HT-29 (cell line): Measurements from ENCODE around the gene FOXP1. TPM values are rescaled to one million over a fixed set of nuclear protein-coding genes. Genes with fewer than 3 reads are reported as not detected.
"Not testable (repeated sequence)": the region's sequence is repeated elsewhere in the genome, so short reads cannot be mapped to it uniquely, and the experiment has no call there.

Experiments used
- DNase-seq: peaks from one replicate; pipeline ENCODE4 v3.0.0-alpha.2; 2015; ENCODE audit warnings: low spot score
- total RNA-seq: library from RNA; depleted of rRNA; stranded (reverse); fragments of >200 nt; shearing (Covaris generic); gene quantifications from 2 replicates; pipeline ENCODE4 v1.2.3, GENCODE V29; 2014

Gene FOXP1
- total RNA-seq, 1 experiment from 2014 or later = 31.0 TPM

DNA sequence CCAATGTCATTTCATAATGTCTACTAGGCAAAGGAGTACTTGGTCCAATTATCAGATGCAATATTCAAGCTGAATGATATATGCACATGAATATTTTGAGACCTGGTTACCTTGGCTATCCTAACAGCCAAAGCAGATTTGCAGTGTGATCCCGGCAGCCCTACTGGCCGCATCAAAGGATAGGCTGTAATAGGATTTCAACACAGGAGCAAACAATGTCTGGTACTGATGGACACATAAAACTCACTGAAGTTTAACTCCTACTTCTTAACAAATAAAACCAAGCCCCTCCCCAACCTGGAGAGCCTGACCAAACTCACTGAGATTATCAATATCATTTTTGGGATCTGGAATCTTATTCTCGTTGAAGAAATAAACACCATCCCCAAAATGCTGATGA, 130.2 kb downstream of the FOXP1 start:
- no peak for DNase-seq

DNA sequence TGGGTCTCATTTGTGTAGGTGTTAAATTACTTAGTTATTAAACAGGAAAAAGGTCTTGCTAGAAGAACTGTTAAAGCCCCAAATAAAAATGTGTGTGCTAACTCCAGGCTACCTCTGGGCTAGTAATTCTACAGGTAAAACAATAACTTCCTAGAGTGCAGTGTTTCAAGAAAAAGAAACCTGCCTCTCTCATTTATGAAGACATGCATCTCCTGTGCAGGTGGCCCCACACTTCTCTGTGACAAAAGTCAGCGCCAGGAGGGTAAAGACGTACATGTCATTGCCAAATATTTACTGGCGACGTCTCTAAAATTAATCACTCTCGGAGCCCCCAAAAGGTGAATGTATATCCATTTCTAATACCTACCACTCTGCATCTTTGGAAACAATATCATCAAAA, 131.7 kb downstream of the FOXP1 start:
- DNase-seq = no peak

DNA sequence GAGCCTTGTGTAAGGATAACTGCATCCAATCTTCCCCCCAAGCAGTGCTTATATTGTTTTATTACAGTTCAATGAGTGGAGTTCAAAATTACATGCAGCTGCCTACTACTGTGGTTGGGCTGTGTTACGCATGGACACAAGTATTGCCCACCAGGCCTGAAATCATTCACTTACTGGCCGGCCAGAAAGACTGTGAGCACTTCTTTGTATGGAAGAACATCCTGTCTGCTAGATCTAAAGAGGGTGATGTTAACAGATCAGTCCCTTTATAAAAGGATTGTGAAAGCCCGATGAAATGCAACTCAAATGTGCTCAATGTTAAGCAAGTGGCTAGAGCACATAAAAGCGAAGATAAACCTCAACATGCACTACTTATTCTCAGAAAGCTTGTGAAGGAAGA, 132.5 kb downstream of the FOXP1 start:
- no peak for DNase-seq

DNA sequence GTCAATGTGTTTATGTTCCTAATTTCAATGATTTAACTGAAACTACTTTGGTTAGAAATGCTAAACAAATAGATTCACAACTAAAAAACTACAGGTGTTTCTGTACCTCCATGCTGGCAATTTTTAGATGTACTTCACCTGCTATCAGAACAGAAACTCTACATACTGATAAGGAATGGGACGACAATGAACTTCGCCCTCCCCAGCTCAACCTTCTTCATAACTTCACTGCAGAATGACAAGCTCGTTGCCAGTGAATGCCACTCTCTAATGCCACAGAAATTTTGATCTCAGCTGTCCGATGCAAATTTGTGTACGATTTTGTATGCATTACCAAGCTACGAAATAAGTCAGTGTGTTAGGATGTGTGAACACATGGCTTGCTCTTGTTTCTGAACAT, 133.4 kb downstream of the FOXP1 start:
- no peak for DNase-seq

DNA sequence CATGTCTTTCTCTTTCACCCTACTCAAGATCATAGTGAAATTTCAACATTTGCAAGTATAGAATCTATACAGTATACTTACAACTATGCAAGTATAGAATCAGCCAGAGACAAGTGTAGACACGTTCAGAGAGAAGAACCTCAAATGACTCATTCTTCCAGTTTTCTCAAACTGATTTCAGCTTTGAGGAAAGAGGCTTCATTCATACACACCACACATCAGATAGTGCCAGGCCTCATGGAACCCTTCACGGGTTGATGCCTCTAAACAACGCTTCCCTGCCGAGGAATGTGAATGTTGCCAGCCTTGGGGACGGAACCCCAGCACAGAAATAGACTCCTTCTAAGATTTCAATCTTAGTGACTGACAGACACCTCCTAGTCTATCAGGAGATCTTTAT, 135.7 kb downstream of the FOXP1 start:
- DNase-seq = no peak

DNA sequence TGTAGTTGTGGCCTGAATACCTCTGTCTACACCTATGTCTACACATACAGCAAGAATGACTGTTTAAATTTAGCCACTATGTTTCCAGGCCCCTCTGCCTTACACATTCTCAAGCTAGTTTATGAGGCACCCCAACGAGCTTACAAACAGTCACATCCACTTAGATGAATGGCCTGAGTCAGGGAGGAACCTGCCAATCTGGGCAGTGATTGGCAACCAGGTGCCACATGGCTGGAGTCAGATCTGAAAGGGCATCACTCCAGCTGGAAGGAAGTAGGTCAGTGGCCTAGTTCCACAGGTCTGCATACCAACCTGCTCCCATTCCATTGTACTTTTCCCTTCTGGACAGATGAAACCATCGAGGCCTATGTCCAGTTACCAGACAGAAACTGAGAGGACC, 136.3 kb downstream of the FOXP1 start:
- DNase-seq = no peak

DNA sequence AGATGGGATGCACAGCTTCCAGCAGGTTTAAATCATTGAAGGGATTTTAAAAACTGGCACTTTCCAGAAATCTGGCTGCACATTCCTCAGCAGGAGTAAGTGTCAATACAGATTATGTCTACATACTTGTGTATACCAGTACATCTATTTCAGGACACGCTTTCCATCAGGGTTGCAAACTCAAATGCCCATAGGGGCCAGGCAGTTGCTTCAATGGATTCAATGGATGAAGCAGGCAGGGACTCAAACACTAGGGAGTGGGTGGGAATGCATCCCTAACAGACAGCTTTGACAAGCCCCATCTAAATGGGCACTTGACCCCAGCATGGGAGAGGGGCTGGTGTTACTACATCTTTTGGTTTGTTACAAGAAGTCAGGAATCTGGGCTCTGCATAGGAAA, 136.8 kb downstream of the FOXP1 start:
- no peak for DNase-seq

DNA sequence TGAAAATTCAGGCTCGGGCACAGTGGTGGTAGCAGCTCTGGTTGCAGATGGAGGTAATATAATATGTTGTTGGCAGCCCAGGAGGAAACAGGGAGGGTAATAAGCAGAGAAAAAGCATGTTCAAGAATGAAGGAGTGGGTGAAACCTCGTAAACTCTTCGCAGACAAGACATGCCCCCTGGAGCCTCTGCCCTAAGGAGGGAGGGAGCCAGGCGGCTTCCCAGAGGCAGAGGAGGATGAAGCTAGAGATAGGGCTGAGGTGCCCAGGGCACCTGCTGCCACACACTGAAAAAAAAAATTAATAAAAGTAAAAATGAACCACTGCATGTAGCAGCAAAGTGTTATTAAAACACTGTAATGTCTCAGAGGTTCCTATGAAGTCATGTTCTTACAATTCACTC, 137.3 kb downstream of the FOXP1 start:
- DNase-seq = no peak

DNA sequence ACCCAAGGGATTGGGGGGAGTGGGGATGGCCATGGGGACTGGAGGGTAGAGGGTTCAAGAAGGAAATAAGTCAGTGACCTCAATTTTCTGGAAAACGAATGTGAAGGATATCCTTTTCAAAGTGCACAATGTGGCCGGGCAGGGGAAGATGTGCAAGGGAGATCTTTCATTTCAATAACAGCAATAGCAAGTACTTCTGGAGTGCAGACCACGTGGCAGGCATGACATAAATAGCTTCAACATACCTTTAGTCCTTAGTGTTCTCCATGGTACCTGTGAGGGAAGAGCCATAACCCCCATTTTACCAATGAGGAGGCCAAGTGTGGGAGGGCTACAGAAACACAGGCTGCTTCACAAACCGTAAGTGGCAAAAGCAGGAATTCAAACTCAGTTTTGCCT, 138.7 kb downstream of the FOXP1 start:
- no peak for DNase-seq

DNA sequence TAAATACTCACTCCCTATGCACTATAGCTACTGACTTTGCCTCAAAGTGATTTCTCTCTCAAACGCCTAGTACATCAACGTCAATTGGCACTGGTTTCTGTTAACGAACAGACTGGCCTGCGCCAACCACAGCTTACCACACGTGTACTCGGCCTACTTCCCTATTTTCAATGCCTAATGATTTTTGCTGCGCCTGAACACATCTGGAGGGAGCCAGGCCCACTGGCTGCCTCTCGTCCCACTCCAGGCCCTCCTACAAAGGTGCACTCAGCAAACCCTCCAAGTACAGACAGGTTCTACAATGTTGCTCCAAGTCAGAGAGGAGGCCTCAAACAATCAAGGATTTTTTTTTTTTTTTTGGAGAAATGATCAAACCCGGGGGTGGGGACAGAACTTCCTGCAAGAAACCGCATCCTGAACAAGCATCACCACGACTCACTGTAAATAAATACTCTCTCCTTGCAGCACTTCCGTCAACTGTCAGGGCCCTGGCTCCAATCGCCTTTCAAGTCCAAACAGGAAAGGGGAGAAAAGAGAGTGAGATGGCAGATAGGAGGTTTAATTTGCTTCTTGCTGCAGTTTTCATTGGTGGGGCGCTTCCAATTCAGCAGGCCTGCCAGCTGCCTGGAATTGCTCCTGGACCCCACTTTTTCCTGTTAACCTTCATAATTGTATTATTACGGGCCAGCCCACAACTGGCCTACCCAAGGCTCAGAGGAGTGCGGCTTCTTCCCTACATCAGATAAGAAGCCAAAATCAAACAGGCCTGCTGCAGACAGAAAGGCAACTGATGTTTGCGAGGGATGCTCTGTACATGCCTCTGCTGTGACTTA, 139.3 kb downstream of the FOXP1 start:
- no peak for DNase-seq

DNA sequence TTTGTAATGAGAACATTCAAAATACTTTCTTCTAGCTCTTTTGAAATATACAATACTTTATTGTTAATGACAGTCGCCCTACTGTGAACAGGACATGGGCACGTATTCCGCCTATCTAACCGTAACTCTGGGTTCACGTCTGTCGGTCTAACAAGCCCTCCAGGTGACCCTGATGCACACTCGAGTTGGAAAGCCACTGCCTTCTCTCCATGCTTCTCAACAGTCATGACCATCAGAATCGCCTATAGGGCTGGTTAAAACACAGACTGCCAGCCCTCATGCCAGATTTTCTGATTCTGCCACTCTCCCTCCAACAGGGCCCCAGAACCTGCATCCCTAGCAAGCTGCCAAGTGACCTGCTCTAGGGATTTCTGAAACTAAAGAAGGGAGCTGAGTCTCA, 140.2 kb downstream of the FOXP1 start:
- DNase-seq = no peak

DNA sequence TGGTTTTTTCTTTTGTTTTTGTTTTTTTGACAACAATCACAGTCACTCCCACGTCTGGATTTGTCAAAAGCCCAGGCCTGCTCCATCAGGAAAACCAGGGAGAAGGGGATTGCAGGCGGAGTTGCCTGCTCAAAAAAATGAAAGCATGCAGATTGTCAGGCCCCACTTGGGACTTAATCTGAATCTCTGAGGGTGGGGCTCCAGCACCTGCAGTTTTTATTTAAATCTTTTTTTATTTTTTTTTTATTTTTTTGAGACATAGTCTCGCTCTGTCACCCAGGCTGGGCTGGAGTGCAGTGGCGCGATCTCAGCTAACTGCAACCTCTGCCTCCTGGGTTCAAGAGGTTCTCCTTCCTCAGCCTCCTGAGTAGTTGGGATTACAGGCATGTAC, 140.9 kb downstream of the FOXP1 start:
- DNase-seq = no peak

DNA sequence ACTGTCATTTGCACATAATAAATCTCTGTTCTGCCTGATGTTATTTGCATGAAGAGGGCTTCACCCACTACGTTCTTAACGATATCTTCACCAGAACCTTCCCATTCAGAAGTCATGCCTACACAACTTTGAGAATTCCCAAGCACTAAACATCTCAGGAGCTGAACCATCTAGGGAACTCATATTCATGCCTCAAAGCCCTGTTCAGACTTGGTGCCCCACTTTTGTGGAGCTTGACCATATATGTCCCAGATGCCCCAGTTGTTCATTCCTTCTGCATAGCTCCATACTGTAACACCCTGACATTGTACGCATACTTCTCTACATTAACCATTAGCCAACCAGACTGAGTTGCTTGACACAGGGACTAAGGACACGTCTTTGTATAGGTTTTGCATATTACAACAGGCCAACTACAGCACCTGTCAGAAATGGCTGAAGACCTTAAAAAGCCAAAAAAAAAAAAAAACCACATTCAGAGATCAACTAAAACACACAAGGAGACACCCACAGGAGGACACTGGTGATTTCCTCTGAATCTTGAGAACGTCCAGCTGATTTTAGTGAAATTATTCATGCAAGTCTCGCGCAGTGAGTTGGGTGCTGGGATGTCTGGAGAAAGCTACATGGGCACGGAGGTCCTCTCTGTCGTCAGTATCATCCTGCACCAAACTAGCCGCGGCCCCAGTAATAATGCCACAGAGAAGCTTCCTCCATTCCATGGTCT, 141.4 kb downstream of the FOXP1 start:
- DNase-seq = no peak

DNA sequence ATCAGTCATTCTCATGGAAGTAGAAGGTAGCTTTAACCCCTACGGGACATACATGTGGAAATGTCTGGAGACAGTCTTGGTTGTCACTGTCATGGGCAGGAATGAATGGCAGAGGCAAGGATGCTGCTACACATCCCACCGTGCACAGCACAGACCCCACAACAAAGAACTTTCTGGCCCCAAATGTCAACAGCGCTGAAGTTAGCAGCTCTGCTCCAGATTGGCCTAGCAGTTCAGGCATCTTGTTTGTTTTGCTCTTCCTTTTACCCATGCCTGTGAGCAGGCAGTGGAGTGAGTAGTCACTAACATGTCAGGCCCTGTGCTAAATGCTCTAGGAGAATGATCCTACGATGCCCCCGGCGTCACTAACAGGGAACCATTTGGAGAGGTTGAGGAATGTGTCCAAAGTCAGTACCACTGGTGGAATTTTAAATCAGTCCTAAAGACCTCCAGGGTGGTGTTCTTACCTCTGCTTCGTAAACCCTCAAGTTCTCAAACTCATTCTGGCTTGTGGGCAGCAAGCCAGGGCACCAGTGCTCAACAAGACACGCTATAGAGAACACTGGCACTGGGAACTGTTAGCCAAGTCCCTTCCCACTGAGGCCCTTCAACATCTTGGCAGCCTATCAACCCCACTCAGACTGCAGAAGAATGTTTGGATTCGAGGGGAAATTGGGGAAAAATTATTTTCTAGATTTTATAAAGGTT, 142.2 kb downstream of the FOXP1 start:
- DNase-seq = no peak

DNA sequence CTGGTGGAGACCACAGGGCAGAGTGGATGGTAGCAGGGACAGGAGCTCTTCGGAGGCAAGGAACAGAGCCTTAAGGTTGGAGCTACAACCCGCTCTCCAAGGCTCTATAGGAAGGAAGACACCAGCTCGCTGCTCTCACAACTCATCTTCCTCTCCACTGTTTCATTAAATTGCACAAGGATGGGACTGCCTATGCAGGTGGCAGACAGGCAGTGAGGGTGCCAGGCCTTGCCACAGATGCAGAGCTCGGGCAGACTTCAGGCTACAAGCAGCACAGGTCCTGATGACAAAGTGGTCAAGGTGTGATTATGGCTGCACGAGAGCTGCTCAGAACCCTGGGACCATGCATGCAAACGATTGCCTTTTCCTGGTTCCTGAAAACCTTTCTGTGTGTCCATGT, 144.6 kb downstream of the FOXP1 start:
- no peak for DNase-seq

DNA sequence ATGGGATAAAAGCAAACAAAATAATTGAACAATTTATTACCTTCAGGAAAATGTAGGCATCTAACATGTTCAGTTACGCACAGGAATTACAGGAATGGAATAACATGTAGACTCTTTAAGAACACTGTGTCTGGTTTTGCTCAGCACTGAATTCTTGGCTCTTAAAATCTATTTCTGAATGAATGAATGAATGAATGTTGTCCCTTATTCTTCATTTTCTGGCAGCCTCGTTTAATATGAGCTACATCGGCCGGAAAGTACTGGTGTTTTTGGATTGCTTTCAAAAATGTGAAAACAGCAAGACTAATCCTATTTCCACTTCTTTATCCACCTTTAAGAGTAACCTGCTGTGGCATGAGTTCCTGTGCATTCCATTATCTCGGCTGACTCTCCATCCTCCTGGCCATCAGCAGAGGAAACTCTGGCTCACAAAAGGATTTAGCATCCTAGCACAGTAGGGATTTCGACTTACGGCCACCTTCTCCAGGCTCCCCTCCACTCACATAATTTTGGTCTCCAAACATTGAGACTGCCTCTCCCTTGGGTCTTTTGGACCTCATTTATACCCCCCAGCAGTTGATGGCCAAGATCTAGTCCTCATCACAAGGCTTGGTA, 145.3 kb downstream of the FOXP1 start:
- DNase-seq = no peak

DNA sequence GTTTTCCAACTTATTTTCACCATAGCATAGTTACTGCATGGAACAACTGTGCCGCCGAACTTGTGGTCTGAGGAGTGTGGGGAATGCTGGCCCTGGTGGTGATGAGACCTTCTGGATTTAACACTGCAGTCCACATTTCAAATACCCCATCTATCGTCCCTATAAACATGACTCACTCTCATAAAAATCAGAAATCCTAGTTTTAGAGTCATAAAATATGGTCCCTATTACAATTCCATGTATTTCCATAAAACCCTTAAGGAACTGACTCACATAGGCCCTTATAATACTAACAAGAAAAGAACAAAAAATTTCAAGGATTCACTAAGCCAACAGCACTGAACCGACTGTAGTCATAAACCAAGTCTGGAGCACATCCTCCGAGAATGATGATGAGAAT, 147.2 kb downstream of the FOXP1 start:
- DNase-seq = no peak

DNA sequence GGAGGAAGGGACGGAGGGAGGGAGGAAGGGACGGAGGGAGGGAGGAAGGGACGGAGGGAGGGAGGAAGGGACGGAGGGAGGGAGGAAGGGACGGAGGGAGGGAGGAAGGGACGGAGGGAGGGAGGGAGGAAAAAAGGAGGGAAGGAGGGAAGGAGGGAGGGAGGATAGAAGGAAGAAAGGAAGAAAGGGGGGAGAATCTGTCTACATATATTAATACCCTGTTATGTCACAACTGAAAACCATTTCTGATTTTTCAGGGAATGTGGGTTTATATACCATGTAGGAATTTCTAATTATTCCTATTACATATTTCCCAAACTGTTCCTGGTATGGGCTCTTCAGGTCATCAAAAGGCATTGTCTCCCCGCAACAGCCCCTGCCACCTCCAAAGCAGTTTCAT, 147.7 kb downstream of the FOXP1 start:
- not testable (repeated sequence) for DNase-seq

DNA sequence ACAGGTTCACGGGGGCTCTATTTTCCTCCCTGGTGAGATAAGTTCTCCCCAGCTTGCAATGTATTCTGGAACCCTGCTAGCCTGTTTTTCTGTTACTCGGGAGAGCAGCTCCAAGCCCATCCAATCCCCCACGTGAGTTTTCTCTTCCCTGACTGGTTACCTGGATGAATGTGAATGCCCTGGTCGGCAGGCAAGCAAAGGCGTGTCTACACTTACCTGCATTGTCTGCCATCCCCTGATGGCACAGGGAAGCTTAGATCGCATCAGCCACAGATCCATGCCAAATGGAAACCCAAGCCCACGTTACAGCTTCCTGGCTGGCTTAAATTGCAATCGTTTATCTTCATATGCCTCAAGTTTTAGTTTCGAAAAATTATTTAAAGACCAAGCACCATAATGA, 149.9 kb downstream of the FOXP1 start:
- DNase-seq = no peak

DNA sequence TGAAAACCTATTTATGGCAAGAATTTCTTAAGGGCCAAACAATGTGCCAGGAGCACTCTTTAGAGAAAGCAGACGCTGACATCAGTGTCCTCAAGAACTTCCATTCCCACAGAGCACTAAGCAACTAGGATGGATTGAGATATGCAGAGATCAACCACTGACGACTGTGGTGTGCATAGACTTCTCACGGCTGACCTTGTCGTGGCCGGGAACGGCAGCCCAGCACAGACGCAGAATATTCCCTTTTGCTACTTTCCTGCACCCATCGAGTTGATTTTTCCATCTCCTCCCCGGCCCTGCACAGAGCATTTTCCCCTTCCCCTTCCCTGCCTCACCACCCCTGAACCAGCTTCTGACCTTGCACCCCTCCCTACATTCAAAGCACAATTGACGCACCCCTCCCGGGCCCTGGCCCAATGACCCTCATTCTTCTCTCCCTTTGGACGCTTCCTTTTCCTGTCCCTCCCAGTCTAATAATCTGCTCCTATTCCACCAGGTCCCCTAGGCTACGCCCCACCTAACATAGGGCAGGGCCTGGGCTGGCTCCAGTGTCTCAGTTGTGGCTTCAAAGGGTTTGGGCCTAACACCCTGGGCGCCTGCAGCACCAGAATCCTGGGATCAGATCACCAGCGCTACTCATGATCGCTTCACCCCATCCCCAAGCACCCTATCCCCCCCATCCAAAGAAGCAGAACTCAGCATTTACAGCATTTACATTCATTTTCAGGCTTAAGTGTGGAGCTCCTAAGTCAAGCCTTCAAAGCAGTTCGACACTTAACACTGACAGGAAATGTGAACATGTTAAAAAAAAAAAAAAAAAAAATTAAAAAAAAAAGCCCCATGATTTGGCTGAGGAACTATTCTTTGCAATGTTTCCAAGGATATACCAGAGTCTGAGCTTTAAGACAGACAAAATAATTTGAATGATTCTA, 151.2 kb downstream of the FOXP1 start:
- DNase-seq = no peak

DNA sequence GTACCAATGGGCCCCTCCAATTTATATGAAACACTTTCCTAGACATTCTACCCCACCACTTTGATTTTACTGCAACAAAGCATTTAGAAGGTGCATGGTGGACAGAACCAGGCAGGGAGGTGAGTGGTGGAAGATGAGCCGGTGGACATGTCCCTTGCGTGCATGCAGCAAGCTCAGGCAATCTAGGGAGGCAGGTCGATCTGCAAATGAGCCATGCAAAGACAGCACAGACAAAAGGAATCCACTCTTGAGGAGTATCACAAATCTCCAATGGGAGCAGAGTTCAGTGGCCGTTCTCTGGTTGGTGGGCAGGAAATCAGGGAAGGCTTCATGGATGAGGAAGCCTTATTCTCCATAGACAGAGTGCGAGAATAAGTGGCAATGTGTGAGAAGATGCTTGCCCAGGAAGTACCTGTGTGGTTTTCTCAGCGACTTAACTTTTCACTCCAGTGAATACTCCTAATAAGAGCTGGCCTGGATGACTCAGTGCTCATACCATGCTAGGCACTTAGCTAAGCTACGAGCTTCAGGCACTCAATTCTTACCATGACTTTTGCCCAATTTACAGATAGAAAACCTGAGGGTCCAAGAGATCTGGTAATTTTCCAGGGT, 152.5 kb downstream of the FOXP1 start:
- no peak for DNase-seq
